Measurements from ENCODE around the gene CHKB.
"Not testable (repeated sequence)": the region's sequence is repeated elsewhere in the genome, so short reads cannot be mapped to it uniquely, and the experiment has no call there.

The CHKB gene, protein sequence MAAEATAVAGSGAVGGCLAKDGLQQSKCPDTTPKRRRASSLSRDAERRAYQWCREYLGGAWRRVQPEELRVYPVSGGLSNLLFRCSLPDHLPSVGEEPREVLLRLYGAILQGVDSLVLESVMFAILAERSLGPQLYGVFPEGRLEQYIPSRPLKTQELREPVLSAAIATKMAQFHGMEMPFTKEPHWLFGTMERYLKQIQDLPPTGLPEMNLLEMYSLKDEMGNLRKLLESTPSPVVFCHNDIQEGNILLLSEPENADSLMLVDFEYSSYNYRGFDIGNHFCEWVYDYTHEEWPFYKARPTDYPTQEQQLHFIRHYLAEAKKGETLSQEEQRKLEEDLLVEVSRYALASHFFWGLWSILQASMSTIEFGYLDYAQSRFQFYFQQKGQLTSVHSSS

DNA sequence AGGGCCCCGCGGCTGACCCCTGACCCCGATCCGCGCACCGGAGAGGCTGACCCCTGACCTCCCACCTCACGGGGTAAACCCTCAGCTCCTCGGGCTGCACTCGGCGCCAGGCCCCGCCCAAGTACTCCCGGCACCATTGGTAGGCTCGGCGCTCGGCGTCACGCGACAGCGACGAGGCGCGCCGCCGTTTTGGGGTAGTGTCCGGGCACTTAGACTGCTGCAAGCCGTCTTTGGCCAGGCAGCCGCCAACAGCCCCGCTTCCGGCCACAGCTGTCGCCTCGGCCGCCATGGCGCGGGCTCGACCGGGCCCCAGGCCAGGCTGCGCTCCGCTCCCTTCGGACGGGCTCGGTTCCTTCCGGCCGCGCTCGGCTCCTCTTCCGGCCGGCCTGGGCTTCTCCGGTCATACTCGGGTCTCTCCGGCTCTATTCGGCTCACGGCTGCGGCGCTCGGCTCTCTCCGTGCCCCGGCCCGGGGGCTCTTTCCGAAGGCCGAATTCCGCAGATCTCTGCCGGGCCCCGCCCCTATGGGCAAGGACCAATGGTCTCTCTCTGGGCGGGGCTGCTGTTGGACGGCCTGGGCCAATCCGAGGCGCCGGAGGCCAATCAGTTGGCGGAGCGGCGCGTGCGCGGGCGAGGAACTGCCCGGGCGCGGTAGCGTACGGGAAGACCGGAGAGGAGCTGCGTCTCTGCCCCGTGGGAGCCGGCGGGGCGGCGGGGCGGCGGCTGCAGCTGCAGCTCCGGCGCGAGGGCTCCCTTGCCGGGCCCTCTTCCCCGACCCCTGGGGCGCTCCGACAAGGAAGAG, at the start of gene CHKB:
Gene CHKB (minus strand): TSS at position 357 of the 801 bp plus-strand sequence. CDS start 68 bp downstream, at position 289.
- in situ Hi-C loops (cut with MboI; ENCODE audit: low sequenced_read_pairs), result no loop called here

DNA sequence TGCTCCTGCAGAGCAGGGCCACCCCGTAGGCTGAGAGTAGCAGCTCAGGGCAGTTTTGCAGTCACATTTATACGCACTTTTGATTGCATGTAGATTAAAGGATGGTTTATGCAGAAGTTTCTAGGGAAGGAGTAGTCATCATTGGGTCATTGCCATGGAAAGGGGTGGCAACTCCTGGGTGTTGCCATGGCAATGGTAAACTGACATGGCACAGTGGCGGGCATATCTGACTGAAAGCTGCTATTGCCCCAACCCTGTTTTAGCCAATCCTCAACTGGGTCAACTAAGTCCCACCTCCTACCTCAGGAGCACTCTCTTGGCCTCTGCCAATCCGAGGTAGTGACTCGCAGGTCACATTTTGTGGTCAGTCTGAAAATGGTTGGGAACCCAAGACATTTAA, 47.7 kb upstream of the CHKB start:
- in situ Hi-C loops (cut with MboI; ENCODE audit: low sequenced_read_pairs), result no loop called here

DNA sequence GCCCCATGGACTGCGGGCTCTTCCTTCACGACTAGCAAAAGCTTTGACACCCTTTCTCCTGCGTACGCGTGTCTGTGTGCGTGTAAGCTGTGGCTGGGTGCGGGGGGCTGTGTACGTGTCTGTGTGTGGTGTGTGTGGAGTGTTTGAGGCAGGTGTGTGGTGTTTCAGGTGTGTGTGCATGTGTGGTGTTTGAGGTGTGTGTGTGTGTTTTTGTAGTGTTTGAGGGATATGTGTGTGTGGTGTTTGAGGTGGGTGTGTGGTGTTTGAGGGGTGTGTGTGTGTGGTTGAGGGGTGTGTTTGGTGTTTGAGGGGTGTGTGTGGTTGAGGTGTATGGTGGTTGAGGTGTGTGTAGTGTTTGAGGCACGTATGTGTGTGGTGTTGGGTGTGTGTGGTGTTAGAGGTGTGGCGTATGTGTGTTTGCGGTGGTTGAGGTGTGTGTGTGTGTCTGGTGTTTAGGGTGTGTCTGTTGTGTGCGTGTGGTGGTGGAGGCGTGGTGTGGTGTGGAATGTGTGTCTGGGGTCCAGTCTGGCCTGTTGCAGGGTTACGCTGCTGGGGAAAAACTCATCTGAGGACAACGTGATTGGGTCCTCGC, 46.0 kb upstream of the CHKB start:
- in situ Hi-C loops (cut with MboI; ENCODE audit: low sequenced_read_pairs), result no loop called here

DNA sequence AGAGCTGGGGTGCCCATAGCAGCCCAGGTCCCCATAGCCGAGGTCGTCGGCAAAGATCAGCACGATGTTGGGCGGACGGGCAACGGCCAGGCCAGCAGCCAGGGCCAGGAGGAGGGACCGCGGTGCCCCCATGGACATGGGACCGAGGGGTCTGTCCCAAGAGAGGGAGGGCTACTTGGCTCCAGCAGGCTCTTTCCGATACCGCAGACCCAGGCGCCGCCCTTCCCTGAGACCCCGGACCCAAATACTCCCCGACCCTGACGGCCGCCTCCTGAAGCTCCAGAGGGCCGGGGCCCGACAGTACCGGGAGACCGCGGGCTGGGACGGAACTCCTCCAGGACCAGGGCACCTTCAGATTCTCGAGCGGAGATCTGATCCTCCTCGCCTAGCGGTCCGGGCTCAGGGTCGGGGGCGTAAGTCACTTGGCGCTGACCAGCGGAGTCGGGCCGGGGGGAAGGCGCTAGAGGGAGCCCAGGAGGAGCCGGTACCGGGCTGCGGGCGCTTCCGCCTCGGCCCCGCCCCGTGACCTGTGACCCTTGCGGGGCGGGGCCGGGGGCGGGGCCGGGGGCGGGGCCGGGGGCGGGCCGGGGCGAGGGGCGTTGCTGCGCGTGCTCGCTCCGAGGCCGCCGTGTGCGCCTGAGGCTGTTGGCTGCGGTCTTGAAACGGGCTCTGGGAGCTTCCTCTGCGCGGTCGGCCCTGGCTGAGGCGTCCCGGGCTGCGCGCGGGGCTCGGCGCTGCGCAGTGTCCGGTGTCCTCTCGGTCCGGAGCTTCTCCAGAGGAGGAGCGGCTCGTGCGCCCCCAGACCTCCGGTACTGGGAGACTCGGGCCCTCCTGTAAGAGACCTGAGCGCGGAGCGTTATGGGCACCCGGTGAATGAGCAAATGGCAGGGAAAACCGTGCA, 45.2 kb upstream of the CHKB start, which contains the start of gene ARSA:
Gene ARSA (minus strand): TSS at position 511 of the 901 bp plus-strand sequence. CDS start 373 bp downstream, at position 138.
- in situ Hi-C loops (cut with MboI; ENCODE audit: low sequenced_read_pairs), result no loop called here

DNA sequence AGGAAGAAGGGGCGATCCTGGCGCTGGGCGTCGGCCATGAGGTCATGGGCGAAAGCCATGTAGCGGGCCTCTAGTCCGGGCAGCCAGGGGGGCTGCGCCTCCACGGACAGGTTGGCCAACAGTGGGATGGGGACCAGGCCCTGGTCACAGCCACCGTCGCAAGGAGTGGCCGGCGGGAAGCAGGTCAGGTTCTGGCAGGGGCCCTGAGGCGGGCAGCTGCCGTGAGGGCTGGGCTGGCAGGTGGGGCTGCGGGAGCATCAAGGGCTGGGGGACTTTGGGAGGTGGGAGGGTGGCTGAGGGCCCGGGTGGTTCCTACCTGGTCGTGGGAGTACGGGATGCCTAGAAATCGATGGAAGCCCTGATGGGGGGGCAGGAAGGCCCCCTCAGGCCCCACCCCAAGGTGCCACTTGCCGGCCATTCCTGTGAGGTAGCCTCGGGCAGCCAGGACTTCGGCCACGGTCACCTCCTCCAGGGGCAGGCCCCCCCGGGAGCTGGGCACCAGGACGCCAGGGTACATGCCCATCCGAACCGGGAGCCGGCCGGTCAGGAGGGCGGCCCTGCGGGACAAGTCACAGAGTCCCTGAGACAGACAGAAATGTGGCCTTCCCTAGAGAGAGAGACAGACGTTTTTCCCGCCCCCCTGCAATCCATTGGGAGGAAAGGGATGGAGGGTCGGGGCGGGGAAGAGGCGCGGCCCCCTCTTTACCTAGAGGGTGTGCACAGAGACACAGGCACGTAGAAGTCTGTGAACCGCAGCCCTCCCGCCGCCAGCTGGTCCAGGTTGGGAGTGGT, 44.4 kb upstream of the CHKB start:
- in situ Hi-C loops (cut with MboI; ENCODE audit: low sequenced_read_pairs), result no loop called here

DNA sequence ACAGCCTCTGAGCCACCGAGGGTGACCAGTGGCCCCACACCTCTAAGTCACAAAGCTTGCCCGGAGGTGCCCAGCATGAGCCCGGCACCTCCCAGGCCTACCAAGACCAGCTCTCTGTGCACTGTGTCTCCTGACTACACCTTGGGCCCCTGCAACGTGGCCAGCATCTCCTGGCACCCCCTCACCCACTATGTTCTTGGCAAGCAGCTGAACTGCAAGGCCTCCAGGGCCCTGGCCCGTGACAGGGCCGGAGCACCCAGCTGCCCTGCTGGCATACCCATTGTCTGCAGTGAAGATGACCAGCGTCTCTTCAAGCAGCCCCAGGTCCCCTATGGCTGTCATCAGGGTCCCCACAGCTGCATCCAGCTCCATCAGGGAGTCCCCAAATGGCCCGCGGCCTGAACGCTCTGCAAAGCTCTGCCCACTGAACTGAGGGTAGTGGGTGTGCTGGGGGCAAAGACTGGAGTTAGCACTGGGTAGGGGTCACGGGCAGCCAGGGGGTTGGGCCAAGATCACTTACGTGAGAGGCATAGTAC, 43.7 kb upstream of the CHKB start:
- in situ Hi-C loops (cut with MboI; ENCODE audit: low sequenced_read_pairs), result no loop called here

DNA sequence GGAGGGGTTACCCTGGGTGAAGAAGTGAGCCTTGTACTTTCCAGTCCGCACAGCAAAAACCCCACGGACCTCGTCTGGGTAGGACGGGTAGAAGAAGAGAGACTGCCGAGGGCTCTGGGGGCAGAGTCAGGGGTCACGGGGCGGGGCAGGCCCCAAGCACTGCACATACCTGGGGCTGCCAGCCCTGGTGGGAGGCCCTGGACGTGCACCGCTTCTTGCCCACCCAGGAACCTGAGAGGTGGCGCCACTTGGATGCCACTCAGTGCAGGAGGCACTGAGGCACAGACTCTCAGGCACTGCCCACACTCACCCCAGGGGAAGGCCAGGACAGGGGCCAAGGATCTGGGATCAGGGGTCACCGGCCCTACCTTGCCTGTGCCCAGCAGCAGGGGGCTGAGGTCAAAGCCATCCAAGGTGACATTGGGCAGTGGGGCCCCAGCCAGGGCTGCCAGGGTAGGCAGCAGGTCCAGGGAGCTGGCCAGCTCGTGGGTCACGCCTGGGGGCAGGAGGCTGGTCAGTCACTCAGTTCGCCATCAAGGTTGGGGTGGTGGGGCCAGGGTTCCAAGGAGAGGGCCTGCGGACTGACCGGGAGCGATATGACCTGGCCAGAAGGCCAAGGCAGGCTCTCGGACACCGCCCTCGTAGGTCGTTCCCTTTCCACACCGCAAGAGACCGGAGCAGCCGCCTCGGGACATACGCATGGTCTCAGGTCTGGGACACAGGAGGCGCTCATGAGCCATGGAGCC, 43.1 kb upstream of the CHKB start:
- in situ Hi-C loops (cut with MboI; ENCODE audit: low sequenced_read_pairs), result no loop called here

DNA sequence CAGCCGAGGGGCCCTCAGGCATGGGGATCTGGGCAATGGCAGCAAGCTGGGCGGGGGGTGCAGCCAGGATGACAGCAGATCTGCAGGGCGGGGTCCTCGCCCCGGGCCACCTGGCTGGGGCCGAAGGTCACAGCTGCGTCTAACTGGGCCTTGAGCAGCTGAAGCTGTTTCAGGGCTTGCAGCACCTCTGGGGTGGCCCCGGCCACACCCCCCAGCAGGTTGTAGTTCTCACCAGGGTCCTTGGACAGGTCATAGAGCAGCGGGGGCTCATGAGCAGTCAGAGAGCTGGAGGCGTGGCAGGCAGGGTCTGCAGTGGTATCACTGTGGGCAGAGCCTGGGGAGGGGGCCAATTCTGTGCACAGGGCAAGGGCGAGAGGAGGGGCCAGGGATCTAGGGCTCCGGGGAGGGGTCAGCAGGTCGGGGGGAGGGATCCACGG, 42.5 kb upstream of the CHKB start:
- in situ Hi-C loops (cut with MboI; ENCODE audit: low sequenced_read_pairs), result no loop called here

DNA sequence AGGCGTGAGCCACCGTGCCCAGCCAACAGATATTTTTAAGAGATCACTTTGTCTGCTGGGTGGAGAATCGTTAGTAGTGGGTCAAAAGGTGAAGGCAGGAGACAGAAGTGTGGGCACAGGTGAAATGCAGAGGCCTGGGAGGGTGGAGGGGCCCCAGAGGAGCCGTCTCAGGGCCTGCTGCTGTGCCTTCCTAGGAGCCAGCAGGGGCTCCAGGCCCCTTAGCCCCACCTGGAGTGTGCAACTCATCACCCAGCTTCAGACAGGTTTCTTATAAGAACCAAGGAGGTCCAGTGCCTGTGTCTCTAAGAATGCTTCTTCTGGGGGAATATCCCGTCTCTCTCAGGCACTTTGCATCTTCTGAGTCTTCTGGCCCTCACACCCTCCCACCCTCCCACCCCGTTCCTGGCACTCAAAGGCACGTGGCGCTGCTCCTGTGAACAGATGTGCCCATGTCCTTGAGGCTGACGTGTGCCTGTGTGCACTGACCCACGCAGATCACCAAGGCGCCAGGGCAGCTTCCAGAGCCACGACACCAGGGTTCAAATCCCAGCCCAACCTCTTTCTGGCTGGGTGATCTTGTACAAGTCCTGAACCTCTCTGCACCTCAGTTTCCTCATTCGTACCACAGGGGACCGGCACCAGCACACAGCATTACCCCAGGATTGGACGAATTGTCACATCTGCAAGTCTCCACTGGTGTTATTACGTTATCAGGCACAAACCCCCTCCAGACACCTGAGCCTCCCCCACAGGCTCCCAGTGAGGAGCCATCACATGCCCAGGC, 41.9 kb upstream of the CHKB start:
- in situ Hi-C loops (cut with MboI; ENCODE audit: low sequenced_read_pairs), result no loop called here

DNA sequence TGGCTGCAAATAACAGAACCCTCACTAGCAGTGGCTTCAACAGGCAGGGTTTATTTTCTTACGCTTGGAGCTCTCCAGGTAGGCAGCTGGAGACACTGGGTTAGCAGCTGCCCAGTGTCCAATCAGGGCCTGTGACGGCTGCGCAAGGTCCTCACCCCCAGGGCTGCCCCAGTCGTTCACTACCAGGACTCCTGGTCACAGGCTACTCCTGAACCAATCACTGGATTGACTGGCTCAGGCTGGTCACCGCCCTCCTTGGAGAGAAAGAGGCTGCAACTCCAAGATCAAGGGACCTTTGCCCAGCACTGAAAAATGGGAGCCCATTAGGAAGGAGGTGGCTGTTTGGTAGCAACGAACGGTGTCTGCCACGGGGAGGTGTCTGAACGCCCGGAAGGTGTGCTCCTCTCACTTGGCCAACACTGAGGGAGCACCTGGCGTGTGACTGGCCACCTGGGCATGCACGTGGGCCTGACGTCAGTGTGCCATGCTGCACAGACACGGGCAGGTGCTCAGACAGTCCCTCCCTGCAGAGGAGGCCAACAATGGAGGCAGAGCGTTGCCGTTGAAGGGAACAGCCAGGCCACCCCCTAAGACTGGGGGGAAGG, 40.2 kb upstream of the CHKB start:
- in situ Hi-C loops (cut with MboI; ENCODE audit: low sequenced_read_pairs), result no loop called here

DNA sequence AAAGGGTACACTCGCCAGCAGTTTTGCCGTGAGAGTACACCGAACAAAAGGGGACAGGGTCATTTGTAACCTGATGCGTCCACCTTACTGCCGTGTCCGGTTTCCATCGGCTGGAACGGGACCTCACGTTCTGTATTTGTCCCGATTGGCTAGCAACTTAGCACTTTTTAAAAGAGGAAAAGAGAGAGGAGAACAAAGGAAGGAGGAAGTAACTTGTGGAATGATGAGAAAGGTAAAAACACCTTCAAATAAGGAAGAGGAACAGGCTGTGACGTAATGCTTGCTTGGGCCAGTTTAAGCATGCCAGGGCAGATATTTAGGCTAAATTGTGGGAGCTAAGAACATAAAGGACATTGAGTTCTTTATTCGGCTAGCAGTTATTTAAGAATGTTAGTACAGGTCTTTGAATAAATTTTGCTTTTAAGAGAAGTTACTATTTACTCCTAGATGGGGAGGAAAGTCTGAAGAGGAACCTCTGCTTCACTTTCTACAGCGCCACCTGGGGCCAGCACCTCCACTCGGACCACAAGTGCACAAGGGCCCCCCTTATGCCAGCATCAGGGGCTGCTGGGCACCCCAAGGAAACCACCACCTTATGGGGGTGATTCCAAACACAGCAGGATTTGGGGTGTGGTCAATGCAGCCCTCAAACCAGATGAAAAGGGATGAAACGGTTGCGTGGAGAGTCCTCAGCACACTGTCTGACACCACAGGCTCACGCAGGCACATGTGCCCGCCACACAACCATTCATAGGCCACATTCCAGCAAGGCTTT, 39.5 kb upstream of the CHKB start:
- in situ Hi-C loops (cut with MboI; ENCODE audit: low sequenced_read_pairs), result no loop called here

DNA sequence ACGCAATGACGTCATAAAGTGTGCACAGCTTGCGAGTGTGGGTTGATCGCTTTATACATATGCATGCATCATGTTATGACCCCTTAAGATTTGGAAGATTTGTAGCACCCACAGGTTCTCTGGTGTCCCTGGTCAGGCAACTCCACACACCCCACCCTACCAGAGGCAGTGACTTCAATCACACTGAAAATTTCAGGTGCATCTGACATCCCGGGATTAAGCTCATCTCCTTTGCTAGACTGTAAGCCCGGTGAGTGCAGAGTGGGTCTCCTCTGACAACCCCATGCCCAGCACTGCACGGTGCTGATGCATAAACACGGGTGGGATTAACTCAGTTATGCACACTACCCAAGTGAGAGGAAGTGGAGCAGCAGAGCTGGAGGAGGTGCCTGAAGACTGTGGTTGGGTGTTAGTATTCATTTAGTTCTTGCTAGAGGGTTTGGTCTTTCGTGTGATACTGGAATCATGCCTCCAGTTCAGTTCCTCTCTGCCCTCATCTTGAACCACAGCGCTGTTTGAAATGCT, 38.8 kb upstream of the CHKB start:
- in situ Hi-C loops (cut with MboI; ENCODE audit: low sequenced_read_pairs), result no loop called here

DNA sequence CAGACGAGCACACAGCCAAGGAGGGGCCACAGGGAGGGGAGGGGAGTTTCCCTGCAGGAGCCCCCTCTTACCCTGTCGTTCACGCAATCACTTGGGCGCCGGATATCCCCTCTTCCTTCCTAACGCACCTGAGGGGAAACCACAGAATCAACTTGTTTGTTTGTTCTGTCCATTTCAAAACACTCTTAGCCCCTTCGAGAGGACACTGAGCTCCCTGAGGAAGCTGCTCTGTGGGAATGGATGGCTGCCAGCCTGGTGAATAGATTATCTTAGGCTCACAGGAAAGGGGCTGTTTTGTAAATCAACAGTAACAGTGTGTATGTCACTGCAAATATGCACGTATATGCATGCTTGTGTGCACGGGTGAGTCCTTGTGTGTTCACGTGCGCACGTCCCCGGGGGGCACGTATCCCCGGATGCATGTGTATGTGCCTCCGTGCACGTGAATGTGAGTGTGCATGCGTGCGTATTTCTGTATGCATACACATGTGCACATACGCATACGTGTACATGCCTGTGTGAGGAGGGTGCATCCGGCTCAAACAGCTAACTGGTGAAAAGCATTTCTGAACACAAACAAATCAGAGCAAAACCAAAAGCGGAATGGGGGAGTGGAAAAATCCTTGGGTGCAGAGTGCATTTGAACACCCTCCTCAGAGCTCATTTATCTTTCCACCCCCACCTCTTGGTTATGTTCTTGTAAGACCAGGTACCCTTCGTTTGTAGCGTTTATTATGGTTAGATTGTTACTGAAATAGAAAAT, 38.1 kb upstream of the CHKB start:
- in situ Hi-C loops (cut with MboI; ENCODE audit: low sequenced_read_pairs), result no loop called here

DNA sequence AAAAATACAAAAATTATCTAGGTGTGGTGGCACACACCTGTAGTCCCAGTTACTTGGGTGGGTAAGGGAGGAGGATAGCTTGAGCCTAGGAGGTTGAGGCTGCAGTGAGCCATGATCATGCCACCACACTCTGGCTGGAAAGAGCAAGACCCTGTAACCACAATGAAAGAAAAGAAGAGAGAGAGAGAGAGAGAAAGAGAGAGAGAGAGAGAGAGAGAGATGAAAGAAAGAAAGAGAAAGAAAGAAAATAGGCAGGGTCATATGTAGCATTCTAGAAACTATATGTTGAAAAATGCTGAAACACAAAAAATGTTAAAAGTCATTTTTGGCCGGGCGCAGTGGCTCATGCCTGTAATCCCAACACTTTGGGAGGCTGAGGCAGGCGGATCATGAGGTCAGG, 31.6 kb upstream of the CHKB start:
- in situ Hi-C loops (cut with MboI; ENCODE audit: low sequenced_read_pairs), result not testable (repeated sequence)

DNA sequence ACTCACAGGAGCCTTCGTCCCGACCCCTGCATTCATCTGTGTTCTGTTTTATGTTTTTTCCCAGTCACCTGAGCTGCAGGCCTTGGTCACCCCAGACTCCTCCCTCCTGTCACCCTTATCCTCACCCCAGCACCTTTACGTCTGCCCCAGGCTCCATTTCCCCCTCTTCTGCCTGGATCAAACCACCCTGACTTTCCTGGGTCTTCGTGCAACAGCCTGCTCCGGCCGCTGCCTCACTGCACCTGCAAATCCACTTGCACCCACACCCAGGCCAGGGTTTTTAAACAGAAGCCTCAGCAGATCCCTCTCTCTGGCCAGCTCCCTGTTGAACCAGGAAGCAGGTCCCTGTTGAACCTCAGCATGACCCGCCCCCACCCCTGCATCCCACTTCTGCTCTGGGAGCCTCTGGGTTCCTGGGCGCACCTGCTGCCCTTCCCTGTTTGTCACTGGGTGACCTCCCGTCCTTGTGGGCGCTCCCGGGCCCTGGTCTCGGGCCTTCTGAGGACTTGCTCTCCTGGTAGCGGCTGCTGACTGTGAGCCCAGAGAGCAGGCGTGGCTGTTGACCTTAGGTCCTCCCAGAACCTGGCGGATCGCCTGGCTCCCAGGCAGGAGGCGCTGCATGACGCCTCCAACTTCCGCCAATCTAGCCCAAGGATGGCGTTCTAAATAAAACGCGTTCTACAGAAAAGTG, 30.8 kb upstream of the CHKB start:
- in situ Hi-C loops (cut with MboI; ENCODE audit: low sequenced_read_pairs), result no loop called here
